Parathyroid adenoma (tissue), 2 donors: Measurements from ENCODE around the gene RNF220.

ENCODE experiments used
- H2AFZ ChIP-seq: fragments of 300-600 bp; sonication (generic); one replicate; pipeline ENCODE4 v1.7.0; 2017; ENCODE audit warnings: antibody characterized with exemption, mild to moderate bottlenecking
- H3K27ac ChIP-seq: fragments of 300-600 bp; sonication (generic); one replicate; pipeline ENCODE4 v1.7.0; 2017
- H3K27me3 ChIP-seq: fragments of 300-600 bp; sonication (generic); one replicate; pipeline ENCODE4 v1.7.0; 2017; ENCODE audit warnings: low read length; ENCODE audit not compliant: control insufficient read depth, insufficient read depth
- H3K36me3 ChIP-seq: fragments of 300-600 bp; sonication (generic); one replicate; pipeline ENCODE4 v1.7.0; 2017; ENCODE audit warnings: low read length; ENCODE audit not compliant: control insufficient read depth, insufficient read depth
- H3K4me1 ChIP-seq: fragments of 300-600 bp; sonication (generic); one replicate; pipeline ENCODE4 v1.7.0; 2017; ENCODE audit warnings: control low read depth
- H3K4me2 ChIP-seq: fragments of 300-600 bp; sonication (generic); one replicate; pipeline ENCODE4 v1.7.0; 2017; ENCODE audit warnings: low read length
- H3K4me3 ChIP-seq: fragments of 300-600 bp; sonication (generic); one replicate; pipeline ENCODE4 v1.7.0; 2017; ENCODE audit warnings: low read depth, low read length
- H3K79me2 ChIP-seq: fragments of 300-600 bp; sonication (generic); one replicate; pipeline ENCODE4 v1.7.0; 2017; ENCODE audit warnings: control low read depth
- H3K9ac ChIP-seq: fragments of 300-600 bp; sonication (generic); one replicate; pipeline ENCODE4 v1.7.0; 2017; ENCODE audit warnings: mild to moderate bottlenecking
- H3K9me3 ChIP-seq: fragments of 300-600 bp; sonication (generic); one replicate; pipeline ENCODE4 v1.7.0; 2017; ENCODE audit warnings: low read length; ENCODE audit not compliant: control insufficient read depth
- TF ChIP-seq, protein P1 (sequence below): fragments of 300-600 bp; sonication (generic); IDR thresholded peaks from one replicate; pipeline ENCODE4 v1.7.0; 2017; ENCODE audit warnings: antibody characterized with exemption, mild to moderate bottlenecking
- donor health status: primary hyperparathyroidism.

RNF220 gene

DNA sequence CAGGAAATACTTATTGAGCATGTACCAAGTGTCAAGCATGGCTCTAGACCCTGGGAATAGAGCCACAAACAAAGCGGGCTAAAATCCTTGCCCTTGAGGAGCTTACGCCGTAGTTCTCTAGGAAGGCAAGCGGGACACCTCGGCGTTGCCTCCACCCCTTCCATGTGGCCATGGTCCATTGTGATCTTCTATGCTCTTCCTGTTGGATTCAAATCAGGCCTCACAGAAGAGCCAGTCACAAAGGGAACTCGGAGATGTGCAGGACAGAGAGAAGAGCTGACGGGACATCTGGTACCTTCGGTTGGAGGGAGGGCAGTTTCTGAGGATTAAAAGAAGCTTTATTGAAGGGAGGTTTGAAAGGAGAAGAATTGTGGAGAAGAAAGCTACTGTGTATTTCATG is 139.9 kb downstream of the RNF220 start:
- Histone ChIP-seq H3K4me1 (no peaks in the 10 kb centered on the region), H3K36me3 (no peaks in the 10 kb centered on the region), H3K4me3 (no peak overlapping the region), H3K4me2 (no peak overlapping the region), H3K9me3 (no peaks in the 10 kb centered on the region), H3K27ac (no peak overlapping the region), H3K79me2 (no peaks in the 10 kb centered on the region), H2AFZ (no peak overlapping the region), H3K9ac (no peak overlapping the region), H3K27me3 (no peaks in the 10 kb centered on the region)
- TF ChIP-seq, protein P1, sequence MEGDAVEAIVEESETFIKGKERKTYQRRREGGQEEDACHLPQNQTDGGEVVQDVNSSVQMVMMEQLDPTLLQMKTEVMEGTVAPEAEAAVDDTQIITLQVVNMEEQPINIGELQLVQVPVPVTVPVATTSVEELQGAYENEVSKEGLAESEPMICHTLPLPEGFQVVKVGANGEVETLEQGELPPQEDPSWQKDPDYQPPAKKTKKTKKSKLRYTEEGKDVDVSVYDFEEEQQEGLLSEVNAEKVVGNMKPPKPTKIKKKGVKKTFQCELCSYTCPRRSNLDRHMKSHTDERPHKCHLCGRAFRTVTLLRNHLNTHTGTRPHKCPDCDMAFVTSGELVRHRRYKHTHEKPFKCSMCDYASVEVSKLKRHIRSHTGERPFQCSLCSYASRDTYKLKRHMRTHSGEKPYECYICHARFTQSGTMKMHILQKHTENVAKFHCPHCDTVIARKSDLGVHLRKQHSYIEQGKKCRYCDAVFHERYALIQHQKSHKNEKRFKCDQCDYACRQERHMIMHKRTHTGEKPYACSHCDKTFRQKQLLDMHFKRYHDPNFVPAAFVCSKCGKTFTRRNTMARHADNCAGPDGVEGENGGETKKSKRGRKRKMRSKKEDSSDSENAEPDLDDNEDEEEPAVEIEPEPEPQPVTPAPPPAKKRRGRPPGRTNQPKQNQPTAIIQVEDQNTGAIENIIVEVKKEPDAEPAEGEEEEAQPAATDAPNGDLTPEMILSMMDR, result no peak

DNA sequence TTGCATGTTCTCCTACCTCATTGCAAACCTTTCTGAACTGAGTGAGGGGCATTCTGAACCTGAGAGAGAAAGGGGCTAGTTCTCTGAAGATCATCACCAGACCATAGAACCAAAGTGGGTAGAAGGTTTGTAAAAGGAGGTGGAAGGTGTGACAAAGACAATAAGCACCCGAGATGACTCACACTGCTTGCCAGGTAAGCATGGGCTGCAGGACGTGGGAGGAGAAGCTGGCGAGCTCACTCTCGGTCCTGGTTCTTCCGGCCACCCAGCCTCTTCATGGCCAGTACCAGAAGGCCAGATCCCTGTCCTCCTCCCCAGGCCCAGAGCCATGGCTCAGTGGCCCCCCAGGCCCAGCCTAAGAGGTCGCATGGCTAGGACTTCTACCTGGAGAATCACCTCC is 140.9 kb downstream of the RNF220 start:
- TF ChIP-seq, protein P1, result no peak
- H3K4me3 ChIP-seq, result no peak overlapping the region
- H2AFZ ChIP-seq, result no peak overlapping the region
- H3K4me1 ChIP-seq, result no peaks in the 10 kb centered on the region
- H3K4me2 ChIP-seq, result no peak overlapping the region
- no peaks in the 10 kb centered on the region for H3K27me3 ChIP-seq
- H3K27ac ChIP-seq, result no peak overlapping the region
- no peak overlapping the region for H3K9ac ChIP-seq
- H3K36me3 ChIP-seq, result no peaks in the 10 kb centered on the region
- H3K79me2 ChIP-seq, result no peaks in the 10 kb centered on the region
- H3K9me3 ChIP-seq, result no peaks in the 10 kb centered on the region

DNA sequence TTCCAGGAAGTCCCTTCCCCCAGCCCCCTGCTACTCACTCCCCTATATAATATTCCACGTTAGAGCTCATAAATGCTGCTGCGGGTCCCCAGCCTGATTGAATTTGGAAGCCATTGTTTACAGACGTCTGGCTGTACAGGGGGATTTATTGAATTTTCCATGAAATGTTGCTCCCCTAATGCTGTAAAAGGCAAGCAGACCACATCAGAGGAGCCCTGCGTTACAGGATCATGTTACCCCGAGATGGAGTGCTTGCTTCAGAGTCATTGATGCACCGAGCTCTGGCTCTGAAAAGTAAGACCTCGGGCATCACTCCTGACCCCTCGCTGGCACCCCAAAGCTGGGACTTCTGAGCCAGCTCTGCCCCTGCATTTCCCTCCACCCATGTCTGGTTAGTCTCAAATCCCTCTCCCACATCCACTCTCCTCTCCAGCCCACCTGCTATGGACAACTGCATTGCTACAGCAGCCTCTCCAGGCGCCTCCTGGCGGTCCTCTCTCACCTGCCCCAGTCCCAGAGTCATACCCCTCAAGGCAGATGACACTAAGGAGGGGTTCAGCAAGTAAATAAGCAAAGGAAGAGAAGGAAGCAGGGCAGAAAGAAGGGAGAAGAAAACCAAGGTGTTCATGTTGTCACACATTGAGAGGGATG is 141.5 kb downstream of the RNF220 start:
- Histone ChIP-seq H3K9ac (no peak overlapping the region), H3K27me3 (no peaks in the 10 kb centered on the region), H3K36me3 (no peaks in the 10 kb centered on the region), H3K9me3 (no peaks in the 10 kb centered on the region), H3K4me1 (no peaks in the 10 kb centered on the region), H2AFZ (no peak overlapping the region), H3K79me2 (no peaks in the 10 kb centered on the region), H3K4me2 (no peak overlapping the region), H3K4me3 (no peak overlapping the region), H3K27ac (no peak overlapping the region)
- TF ChIP-seq, protein P1, result no peak

DNA sequence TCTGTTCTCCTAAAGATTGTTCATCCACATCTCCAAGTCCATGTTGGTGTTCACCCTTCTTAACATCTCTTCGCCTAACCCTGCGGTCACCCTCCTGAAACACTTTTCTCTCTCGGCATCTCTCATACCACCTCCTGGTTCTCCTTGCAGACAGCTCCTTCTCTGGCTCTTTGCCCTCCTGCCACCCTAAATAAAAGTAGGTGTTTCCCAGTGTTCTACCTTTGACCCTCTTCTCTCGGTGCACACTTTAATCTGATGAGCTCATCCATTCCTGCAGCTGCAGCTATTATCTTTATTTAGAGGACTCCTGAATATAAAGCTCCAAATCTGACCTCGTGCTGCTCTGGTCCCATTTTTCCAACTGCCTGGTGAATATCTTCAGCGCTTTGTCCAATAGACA is 142.3 kb downstream of the RNF220 start:
- Histone ChIP-seq H3K27me3 (no peaks in the 10 kb centered on the region), H3K36me3 (no peaks in the 10 kb centered on the region), H3K4me1 (no peaks in the 10 kb centered on the region), H3K79me2 (no peaks in the 10 kb centered on the region), H3K9ac (no peak overlapping the region), H3K9me3 (no peaks in the 10 kb centered on the region), H3K4me2 (no peak overlapping the region), H3K4me3 (no peak overlapping the region), H3K27ac (no peak overlapping the region), H2AFZ (no peak overlapping the region)
- TF ChIP-seq, protein P1, result no peak

DNA sequence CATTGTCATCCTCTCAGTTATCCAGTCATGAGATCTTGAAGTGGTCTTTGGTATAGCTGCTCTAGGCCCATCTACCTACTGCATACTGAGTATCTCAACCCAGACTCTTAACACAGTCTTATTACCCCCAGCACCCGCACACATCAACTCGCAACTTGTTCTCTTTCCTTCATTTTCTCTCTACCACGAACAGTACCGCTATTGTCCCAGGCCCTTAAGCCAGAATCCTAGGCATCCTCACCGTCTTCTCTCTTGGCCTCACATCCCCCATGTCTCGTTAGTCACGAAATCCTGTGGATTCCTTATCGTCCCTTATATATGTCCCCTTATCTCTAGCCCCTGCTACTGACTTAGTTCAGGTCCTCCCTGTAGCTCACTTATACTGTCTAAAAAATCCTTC is 142.8 kb downstream of the RNF220 start:
- Histone ChIP-seq H3K4me1 (no peaks in the 10 kb centered on the region), H3K9ac (no peak overlapping the region), H3K27ac (no peak overlapping the region)

More for the DNA sequence above, 142.8 kb downstream of the RNF220 start:
- no peaks in the 10 kb centered on the region for H3K9me3 ChIP-seq
- TF ChIP-seq, protein P1, result no peak
- no peaks in the 10 kb centered on the region for H3K36me3 ChIP-seq
- H3K4me3 ChIP-seq, result no peak overlapping the region
- no peak overlapping the region for H2AFZ ChIP-seq
- no peak overlapping the region for H3K4me2 ChIP-seq
- H3K79me2 ChIP-seq, result no peaks in the 10 kb centered on the region
- H3K27me3 ChIP-seq, result no peaks in the 10 kb centered on the region
